Loucy (cell line): ENCODE measurements around the gene ANKRD27.

Source experiments
- H2AFZ ChIP-seq: fragments of 200-600 bp; sonication (generic); 2 replicates; pipeline ENCODE4 v1.6.0; 2016; ENCODE audit warnings: antibody characterized with exemption, mild to moderate bottlenecking, low read length, moderate library complexity
- H3F3A ChIP-seq: fragments of 200-600 bp; 2 replicates; pipeline ENCODE4 v1.6.0; 2016; ENCODE audit warnings: antibody characterized with exemption, low read depth, mild to moderate bottlenecking
- H3K27me3 ChIP-seq: fragments of 200-600 bp; sonication (generic); 2 replicates; pipeline ENCODE4 v1.6.1; 2014; ENCODE audit warnings: low read length, mild to moderate bottlenecking; ENCODE audit not compliant: insufficient read depth, poor library complexity, severe bottlenecking
- H3K36me3 ChIP-seq: fragments of 200-600 bp; sonication (generic); 2 replicates; pipeline ENCODE4 v1.6.1; 2016; ENCODE audit warnings: low read length; ENCODE audit not compliant: insufficient read depth
- H3K4me1 ChIP-seq: fragments of 200-600 bp; sonication (generic); 2 replicates; pipeline ENCODE4 v1.5.1; 2014; ENCODE audit warnings: low read length, mild to moderate bottlenecking; ENCODE audit not compliant: insufficient read depth, poor library complexity, severe bottlenecking
- H3K4me2 ChIP-seq: fragments of 200-600 bp; sonication (generic); 2 replicates; pipeline ENCODE4 v1.6.0; 2014; ENCODE audit warnings: antibody characterized with exemption, low read length, low read depth, mild to moderate bottlenecking; ENCODE audit not compliant: poor library complexity, severe bottlenecking
- H3K4me3 ChIP-seq: fragments of 200-600 bp; sonication (generic); 2 replicates; pipeline ENCODE4 v1.5.1; 2014; ENCODE audit warnings: low read length, mild to moderate bottlenecking, mixed read lengths; ENCODE audit not compliant: poor library complexity, severe bottlenecking
- H3K79me2 ChIP-seq: fragments of 200-600 bp; sonication (generic); 2 replicates; pipeline ENCODE4 v1.6.1; 2014; ENCODE audit warnings: low read length; ENCODE audit not compliant: insufficient read depth
- H3K9ac ChIP-seq: fragments of 200-600 bp; sonication (generic); 2 replicates; pipeline ENCODE4 v1.6.0; 2014; ENCODE audit warnings: mild to moderate bottlenecking, low read depth, low read length, moderate library complexity; ENCODE audit not compliant: poor library complexity, severe bottlenecking
- H3K9me2 ChIP-seq: fragments of 200-600 bp; sonication (generic); replicated peaks from 2 replicates; pipeline ENCODE4 v1.6.1; 2016; ENCODE audit warnings: low read depth, low read length, mixed read lengths
- H3K9me3 ChIP-seq: fragments of 200-600 bp; sonication (generic); 2 replicates; pipeline ENCODE4 v1.6.1; 2014; ENCODE audit warnings: mild to moderate bottlenecking, antibody characterized with exemption, low read length, low read depth; ENCODE audit not compliant: insufficient read depth
- H4K20me1 ChIP-seq: fragments of 200-600 bp; sonication (generic); 2 replicates; pipeline ENCODE4 v1.6.0; 2014; ENCODE audit warnings: antibody characterized with exemption, low read length, mild to moderate bottlenecking; ENCODE audit not compliant: insufficient read depth, poor library complexity, severe bottlenecking
- CTCF ChIP-seq: fragments of 200-600 bp; sonication (generic); conservative IDR thresholded peaks from 2 replicates; pipeline ENCODE4 v1.5.1; 2014; ENCODE audit warnings: mild to moderate bottlenecking, antibody characterized with exemption, low read length
- EZH2phosphoT487 ChIP-seq: fragments of 200-600 bp; IDR thresholded peaks from 2 replicates; pipeline ENCODE4 v1.6.1; 2018; ENCODE audit warnings: antibody characterized with exemption, mild to moderate bottlenecking, moderate library complexity, borderline replicate concordance

Gene ANKRD27

DNA sequence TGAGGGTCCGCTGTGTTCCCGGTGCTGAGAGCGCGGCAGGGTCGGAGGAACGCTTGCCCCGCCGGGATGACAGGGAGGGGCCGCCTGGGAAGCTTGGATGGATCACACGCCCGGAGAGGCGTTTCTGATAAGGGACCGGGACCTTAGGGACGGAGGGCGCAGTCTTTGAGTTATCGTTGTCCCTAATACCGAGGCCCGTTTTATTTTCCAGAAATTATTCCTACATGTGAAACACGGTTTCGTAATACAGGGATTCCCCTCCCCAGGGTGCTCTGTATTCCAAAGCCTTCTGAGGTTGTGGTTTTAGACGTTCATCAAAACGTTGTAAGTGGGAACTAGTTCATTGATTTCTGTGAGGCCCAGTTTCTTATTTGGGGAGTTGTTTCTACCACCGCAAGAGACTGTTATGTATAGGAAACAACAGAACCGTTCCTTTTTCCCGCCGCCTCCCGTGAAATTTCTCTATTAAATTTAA lies 93.2 kb downstream of the ANKRD27 start:
- H3K9me3 ChIP-seq: no peaks in the 10 kb centered on the region
- H3K4me1 ChIP-seq: peaks cover 48% of the 10 kb centered on the region
- no peaks in the 10 kb centered on the region for H3K9me2 ChIP-seq
- peaks cover 38% of the 10 kb centered on the region for H3K79me2 ChIP-seq
- peaks cover 18% of the 10 kb centered on the region; the same call in 1 of the 2 replicates for H3K36me3 ChIP-seq
- TF ChIP-seq CTCF (no peak), EZH2phosphoT487 (no peak)
- H2AFZ ChIP-seq: peak overlapping the region; percentile 87
- H3K27me3 ChIP-seq: no peaks in the 10 kb centered on the region
- peak overlapping the region; percentile 77 for H3K4me2 ChIP-seq
- peaks cover 32% of the 10 kb centered on the region for H4K20me1 ChIP-seq
- H3K9ac ChIP-seq: peak overlapping the region; percentile 91
- H3K4me3 ChIP-seq: peak overlapping the region; percentile 96
- H3F3A ChIP-seq: peaks cover 6% of the 10 kb centered on the region; the same call in 1 of the 2 replicates

DNA sequence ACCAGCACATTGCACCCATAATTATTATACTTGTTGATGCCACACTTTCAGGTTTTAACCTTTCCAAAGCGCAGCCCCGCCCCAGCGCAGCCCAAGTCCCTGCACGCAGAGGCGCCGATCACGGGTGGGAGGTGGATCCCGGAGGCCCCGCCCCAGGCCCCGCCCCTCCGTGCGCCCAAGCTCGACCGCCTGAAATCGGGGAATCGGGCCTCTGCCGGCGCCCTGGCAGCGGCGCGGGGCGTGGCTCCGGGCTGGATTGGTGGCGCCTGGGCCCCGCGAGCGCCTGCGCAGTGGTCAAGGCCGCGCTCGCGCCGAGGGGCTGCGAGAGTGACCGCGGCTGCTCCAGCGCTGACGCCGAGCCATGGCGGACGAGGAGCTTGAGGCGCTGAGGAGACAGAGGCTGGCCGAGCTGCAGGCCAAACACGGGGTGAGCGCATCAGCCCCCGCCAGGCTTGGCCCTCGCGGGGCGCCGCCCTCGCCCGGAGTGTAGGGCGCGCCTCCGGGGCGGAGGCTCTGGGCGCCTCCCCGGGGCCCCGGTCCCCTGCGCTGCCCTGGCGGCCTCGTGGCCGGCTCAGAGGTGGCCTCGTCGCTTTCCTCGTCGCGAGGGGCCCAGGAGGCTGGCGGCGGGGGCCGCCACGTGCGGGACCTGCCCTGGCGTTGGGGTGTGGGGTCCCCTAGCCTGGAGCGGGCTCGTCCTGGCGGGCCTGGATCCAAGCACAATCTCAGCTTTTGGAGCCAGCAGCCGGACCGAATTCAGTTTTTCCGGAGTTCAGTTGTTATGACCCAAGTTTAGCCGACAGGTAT lies 93.9 kb downstream of the ANKRD27 start, which contains the start of gene PDCD5:
TSS of gene PDCD5 (plus strand) at position 290 of the 804 bp plus-strand sequence. CDS start at position 362, 72 bp downstream.
- H3K9ac ChIP-seq: peak within 1 kb of the TSS; percentile 91
- peaks cover 30% of the 10 kb centered on the region for H4K20me1 ChIP-seq
- H3F3A ChIP-seq: peaks cover 3% of the 10 kb centered on the region; the same call in 1 of the 2 replicates
- H2AFZ ChIP-seq: peak within 1 kb of the TSS; percentile 100
- TF ChIP-seq CTCF: no peak
- H3K36me3 ChIP-seq: peaks cover 16% of the 10 kb centered on the region; the same call in 1 of the 2 replicates
- peaks cover 41% of the 10 kb centered on the region for H3K4me1 ChIP-seq
- H3K27me3 ChIP-seq: no peaks in the 10 kb centered on the region
- H3K4me3 ChIP-seq: peak within 1 kb of the TSS; percentile 96
- H3K4me2 ChIP-seq: peak within 1 kb of the TSS; percentile 83
- peaks cover 38% of the 10 kb centered on the region for H3K79me2 ChIP-seq
- no peaks in the 10 kb centered on the region for H3K9me3 ChIP-seq
- no peaks in the 10 kb centered on the region for H3K9me2 ChIP-seq

- H3K9me3 ChIP-seq: no peaks in the 10 kb centered on the region
- peak overlapping the region; percentile 83 for H3K4me2 ChIP-seq
- H3K27me3 ChIP-seq: no peaks in the 10 kb centered on the region
- TF ChIP-seq CTCF: no peak
- TF ChIP-seq EZH2phosphoT487: no peak
- H3F3A ChIP-seq: no peaks in the 10 kb centered on the region; the same call in 1 of the 2 replicates
- H3K9me2 ChIP-seq: no peaks in the 10 kb centered on the region
- peak overlapping the region; percentile 71 for H3K9ac ChIP-seq
- peak overlapping the region; percentile 100 for H2AFZ ChIP-seq
- peaks cover 28% of the 10 kb centered on the region for H4K20me1 ChIP-seq
- H3K36me3 ChIP-seq: peaks cover 9% of the 10 kb centered on the region; the same call in 1 of the 2 replicates
- H3K4me3 ChIP-seq: peak overlapping the region; percentile 96
- peaks cover 35% of the 10 kb centered on the region for H3K4me1 ChIP-seq
- H3K79me2 ChIP-seq: peaks cover 38% of the 10 kb centered on the region
These were observed 94.6 kb downstream of the ANKRD27 start for GRCh38 chr19:32580353-32580900.
